NCI-H69 (cell line): ENCODE data around the gene IL1R2.
A peak's percentile ranks its signal among the peaks of the same experiment; 100 is the strongest.

Source experiments
- DNase-seq: peaks from one replicate; lab custom pipeline; 2025; lab: John Stamatoyannopoulos, UW

Gene IL1R2

DNA sequence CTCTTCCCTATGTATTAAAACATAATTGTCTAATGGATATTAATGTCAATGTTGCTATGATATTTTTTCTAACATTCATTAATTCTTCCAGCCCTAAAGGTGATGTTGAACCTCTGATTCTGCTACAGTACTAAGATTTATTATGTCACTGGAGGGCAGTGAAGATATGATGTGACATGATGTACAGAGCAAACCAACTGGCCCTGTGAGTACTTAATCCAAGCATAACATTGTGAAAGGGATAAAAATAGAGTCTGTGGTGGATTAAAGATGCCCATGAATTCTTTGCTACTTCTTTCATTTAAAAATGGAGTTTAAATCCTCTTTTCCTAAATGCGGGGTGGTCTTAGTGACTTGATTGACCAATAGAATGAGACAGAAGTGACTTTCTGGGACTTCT, 51.8 kb downstream of the IL1R2 start:
- no peak for DNase-seq

DNA sequence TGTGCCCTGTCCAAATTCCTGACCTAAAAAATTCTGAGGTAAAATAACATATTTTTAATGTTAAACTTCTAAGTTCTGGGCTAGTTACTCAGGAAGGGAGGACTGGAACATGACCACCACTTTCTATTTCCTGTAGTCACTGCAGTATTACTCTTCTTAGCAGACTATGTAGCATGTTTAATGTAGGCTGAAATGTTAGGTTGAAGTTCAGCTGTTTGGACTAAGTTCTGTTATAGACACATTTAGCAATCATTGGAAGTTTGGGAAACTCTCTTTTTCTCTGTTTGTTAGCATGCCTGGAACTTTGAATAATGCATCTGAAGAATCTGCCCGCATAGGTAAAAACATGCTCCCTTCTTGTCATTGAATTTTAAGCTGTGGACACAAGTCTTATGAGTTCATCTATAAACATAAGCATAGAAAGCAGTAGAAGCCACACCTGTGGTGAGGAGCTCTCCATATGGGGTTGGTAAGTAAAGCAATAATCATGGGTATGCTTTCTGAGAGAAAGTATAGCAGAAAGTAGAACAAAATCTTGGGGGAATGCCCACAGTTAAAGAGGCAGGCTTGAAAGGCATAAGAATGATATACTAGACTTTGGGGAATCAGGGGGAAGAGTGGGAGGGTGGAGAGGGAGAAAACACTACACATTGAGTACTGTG, 52.6 kb downstream of the IL1R2 start:
- DNase-seq: no peak

DNA sequence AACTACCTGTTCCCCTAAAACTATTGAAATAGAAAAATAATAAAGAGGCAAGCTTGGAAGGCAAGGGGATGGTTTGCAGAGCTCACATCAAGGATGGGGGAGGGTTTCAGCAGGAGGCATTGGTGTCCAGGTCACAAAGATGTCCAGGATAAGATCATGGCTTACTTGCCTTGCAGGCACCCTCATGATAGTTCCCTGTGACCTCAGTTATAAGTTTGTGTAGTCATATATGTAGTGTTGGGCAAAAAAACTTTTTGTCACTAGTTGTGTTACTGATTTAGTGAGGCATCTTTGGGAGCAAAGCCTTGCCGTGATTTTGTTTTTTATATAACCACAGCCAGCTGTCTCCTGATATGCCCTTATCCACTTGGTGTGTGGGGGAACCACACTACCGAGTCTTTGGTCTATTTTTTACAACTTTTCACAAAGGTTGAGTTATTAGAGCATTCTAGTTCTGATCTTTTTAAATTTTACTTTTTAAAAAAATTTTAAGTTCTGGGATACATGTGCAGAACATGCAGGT, 53.3 kb downstream of the IL1R2 start:
- DNase-seq: no peak

DNA sequence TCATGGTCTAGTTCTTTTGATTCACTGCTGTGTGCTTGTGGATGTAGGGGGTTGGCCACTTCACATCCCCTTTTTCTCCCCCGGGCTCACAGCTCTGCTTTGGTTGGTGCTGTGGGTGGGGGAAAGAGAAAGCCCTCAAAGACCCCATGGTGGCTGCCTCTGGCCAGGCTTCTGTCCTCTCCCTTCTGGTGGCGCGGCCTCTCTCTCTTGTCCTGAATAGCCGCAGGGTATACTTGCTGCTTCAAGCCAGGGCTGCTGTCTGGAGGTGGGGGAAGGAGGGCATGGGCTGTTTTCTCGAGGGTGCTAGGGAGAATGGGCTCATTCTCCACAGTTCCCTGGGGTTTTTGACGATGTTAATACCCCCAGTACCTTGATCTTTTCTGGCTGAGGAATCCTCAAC, 53.9 kb downstream of the IL1R2 start:
- DNase-seq: no peak

DNA sequence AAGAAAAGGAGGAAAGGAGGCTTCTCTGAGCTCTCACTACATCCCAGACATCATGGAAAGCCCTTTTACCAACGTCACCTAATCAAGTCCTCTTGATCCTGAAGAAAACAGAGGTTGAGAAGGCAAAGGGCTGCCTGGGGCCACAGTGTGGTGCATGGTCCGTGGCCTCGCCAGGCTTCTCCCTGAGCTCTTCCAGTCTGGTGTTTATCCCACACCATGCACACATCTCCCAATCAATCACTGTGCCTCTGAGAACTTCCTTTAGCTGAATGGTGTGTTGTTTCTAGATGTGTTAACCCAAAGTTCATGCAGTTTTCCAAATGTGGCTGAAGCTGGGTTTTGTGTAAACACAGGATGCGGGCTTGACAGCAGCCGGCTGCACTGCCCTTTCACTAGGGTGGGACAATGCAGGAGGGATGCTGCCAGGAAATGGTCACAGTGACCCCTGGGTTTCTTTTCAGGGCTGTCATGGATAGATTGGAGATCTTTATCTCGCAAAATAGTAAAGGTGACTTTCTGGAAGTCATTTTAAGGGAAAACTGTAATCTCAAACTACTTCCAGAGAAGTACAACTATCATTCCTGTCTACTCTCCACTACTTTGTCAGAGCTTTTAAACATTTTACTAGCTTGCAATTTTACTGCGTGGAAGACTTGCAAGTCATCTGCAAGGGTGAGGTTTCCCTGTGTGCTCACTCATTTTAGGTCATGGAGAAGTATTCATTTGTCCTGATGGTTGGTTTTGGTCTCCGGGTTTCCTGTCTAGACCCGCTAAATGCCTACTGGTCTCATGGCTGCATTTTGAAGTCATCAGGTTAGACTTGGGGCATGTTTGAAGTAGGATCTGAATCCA, 54.6 kb downstream of the IL1R2 start:
- no peak for DNase-seq

DNA sequence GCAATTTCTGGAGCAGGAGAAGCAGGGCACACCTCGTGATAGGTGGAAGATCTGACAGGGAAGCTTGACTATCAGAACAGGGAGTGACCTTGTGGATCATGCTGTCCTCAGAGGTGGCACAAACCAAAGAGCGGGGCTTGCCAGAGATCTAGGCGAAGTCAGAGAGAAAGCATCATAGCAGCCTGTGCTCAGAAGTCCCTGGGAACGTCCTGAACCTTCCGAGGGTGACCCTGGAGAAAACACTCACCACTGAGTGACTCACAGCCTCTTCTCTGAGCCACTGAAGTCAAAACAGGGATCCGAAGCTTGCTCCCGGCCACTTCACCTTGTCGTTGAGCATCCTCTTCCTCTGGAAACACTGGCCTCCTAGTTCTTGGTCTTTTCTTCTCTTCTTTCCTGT, 56.7 kb downstream of the IL1R2 start:
- DNase-seq: no peak

DNA sequence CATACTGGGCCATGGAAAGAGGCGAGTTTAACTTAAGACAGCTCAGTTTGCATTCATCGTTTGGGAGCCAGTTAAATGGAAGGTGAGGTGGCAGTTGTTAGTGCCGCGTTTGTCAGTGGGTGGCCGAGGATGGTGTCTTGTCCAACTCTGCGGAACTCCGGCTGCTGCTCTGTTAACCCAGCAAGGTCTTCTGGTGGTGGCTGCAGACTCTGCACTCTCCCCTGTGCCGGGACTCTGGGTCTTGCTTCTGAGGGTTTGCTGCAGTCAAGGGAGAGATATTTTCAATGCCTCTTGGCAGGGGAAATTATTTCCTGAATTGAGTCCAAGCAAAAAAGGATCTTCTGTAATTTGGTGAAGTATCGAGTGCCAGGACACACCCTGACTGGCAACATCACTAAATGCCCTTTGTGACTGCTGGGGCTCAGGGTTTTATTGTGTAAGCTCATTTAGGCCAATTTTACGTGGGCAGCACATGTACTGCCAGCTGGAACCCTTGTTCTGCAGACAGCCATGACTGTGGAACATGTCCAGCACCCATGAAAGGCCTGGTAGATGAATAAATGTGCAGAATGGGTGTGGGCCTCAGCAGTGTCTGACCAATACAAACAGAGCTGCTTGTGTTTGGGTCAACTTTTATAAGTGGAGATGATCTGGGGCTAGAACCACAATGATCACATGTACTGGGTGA, 58.1 kb downstream of the IL1R2 start:
- no peak for DNase-seq

DNA sequence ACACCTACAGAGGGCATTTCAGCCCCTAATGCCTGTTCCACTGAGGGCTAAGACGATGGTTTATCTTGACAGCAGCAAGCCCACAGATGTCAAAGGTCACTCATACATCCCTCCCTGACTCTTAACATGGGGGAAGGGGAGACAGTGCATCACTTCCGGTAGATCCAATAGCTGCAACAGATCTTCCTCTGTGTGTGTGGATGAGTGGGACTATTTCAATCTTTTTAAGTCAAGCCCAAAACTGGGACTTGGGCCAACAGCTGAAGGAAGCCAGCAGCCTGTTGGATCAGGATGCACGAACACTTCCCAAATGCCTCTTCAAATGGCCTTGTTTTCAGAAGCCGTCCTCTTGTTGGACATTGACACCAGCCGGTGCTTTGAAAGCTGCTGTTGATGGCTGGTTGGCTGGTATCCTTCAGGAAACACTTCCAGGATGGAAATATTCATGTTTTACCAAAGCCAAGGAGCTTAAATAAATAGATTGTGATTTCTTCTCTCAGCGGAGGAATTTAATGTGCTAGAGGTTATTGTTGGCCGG, 59.2 kb downstream of the IL1R2 start:
- DNase-seq: no peak

DNA sequence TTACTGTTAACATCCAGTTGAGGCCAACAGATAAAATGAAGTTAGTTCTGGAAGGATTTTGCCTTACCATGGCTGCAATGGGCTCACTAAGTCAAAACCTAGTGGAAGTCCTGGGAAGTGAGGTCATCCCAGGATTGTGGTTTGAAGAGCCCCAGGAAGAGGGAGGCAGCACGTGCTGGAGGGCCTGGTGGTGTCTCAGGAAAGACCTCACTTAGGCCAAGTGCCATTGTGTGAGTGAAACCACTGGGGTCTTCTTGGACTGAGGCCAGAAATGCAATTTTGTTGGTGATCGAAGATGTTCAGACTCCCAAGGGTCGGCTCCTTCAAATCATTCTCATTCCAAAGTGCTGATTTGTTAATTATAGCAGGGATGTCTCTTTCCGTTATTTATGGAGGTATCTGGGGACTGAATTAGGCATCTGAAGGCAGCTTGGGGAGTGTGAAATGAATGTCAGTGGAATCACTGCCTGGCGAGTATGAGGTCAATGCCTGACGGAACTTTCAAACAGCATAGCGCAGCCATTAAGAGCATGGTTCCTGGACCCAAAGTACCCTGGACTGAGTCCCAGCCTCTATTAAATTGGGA, 60.0 kb downstream of the IL1R2 start:
- no peak for DNase-seq

DNA sequence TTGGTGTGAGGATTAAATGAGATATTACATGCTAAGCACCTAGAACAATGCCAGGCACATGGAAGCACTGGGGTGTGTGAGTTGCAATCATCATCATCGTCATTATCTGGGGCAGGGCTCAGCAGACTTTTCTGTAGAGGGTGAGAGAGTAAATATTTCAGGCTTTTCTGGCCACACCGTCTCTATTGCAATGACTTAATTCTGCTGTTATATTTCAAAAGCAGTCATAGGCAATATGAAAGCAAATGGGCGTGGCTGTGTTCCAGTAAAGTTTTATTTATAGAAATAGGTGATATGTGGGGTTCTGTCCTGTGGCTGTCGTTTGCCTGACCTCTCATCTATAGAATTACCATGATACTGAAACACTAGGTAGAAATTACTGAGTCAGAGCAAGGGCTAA, 60.6 kb downstream of the IL1R2 start:
- no peak for DNase-seq

DNA sequence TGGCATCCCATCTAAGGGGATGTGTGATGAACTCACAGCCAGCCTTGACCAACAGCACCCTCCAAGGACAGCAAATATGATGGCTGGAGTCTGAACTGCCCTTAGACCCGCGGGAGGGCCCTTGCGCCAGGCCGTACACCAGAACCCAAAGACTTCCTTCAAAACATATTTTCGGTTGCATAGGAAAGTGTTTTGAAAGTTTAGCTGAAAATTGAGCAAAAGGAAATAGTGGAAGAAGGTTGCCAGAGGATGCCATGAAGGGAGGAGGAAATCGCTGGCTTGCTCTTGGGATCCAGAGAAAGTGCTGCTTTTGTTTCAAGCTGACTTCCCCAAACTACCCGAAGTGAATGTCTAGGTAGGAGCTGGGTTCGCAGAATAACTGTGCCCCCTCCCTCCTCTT, 61.3 kb downstream of the IL1R2 start:
- DNase-seq: no peak

DNA sequence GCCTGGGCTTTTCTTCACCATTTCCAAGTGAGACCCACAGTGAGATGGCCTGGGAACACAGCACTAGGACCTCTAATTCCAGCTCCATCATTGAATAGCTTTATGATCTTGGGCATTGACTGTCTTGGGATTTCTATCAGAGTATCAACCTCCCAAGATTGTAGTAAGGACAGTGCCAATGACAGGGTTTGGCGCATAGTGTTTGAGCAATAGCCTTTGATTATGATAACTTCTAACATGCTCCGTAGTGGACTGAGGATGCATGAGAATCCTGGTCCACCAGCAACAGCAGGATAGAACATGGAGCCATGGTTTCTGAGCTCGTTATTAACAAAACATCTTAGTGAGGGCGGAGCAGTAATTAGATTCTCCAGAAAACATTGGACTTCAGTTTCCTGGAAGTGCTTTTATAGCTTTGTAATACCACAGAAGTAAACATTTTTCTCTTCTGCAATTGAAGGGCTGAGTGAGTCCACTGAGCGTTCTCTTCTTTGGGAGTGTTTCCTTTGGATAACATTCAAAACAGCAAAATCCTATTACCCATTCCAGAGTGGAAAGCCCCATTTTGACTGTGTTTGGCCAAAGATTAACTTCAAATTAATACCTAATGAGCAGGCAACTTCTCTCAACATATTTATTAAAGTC, 63.7 kb downstream of the IL1R2 start:
- DNase-seq: no peak

DNA sequence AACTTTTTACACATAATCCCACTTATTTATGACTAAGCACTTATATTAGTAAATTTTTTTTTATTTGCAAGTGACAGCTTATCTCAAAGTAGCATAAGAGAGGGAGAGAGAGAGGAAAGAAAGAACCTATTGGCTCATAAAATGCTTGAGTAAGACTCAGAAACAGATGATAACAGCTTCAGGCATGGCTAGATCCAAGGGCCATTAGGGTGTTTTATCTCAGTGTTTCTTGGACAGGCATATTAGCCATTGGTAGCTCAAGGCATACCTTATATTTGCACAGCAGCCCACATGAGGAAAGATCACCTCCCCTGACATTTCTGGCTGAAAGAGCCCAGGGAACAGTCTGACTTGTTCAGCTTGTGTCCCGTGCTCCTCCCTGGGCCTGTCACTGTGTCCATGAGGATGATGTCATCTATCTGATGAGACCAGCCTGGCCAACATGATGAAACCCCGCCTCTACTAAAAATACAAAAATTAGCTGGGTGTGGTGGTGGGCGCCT, 64.4 kb downstream of the IL1R2 start:
- no peak for DNase-seq

DNA sequence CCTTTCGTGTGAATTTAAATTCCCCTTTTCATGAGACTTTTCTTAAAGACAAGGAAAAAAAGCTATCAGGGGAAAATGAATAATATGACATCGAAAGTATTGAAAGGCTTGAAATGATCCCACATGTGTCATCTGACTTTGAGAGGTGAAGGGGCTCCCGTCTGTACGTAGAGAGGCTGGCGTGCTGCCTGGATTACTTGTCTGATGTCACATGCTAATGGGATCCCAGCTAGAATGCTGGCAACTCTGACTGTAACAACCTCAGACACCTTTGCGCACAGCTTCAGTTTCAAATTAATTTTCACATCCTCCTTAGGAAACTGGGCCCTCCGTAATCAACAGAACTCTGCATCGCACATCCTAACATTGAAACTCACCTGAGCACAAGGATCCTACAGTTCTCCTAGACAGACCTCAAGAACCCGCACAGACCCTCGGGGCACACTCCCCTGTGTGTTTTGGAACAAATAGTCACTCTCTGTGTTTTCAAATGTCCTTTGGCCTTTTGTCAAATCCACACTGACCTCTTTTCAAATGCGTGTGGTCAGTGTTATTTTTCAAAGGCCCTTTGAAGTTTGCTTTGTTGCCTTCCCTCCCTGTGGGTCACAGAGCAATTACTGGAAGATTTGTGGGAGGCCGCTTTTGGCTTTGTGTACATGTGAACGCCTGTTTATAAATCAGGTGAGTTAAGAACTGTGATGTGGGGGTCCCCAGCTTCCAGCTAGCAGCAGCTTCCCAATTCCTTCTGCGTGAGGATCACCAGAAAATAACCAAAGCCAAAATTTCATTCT, 65.9 kb downstream of the IL1R2 start:
- no peak for DNase-seq

DNA sequence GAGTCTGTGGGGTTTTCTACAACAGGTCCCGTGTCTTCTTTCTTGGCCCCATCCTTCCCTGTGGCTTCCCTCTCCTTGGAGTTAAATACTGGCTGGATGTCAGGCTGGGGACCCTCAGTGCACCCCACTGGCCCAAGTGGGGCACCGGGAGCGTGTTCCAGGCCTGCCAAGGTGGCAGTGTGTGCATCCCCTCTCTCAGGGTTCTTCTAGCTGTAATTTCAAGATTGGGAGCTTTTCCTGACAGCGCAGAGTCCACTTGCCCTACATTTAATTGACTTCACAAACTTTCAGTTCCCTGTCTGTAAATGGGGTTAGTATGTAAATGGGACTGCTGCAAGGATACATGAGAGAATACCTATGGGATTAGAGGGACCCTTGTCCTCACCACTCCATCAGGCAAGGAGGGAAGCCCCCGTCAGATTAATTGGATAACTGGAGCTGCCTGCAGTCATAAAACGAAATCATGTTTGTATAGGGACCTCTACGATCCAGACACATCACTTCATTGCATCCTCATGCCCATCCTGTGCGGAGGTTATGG, 66.6 kb downstream of the IL1R2 start:
- no peak for DNase-seq

DNA sequence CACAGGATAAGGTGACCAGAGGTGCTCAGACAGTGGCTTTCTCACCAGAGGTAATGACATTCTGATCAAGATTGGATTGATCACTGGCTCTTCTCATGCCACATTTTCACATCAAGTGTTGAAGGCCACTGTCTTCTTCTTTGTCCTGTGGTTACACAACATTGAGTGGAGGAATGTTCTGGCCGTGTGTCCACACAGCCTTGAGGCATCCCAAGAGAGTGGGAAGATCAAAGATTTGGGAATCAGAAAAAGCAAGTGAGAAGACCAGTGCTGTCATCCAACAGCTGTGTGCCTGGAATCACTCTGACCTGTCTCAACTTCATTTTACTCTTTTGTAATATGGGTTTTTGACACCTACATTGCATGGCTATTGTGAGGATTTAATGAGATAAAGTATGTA, 67.4 kb downstream of the IL1R2 start:
- no peak for DNase-seq

DNA sequence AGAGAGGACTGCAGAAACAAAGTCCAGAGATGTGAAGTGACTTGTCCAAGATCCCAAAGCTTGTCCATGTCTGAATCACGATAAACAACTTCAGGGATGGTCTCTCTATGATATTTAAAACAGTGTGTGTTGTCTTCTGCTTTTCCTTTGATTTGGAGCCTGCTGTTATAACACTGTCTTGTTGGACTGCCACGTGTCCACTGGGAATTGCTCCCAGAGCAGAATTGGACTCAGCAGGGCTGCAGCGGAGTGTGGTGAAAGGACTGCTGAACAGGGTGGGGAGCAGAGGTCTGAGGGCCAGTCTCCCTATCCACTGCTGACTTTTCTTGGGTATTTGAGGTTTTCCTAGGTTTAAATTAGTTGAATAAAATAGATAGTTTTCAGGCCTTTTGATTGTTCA, 68.3 kb downstream of the IL1R2 start:
- DNase-seq: no peak

DNA sequence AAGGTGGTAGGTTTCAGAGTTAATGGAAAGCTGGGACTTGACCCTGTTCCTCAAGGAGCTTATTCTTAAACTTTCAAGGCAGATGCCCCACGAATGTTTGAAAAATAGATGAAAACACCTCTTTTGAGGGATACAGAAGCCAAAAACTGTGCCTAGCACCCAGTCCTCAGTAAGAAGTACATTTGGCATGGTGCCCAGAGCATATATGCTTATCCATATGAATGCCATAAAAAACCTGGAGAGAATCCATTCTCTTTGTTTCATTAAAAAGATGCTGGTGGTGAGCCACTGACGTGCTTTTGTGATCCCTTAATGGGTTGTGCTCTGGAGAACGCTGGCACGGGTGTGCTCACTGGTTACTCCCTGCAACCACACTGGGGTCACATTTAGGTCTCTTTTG, 69.0 kb downstream of the IL1R2 start:
- peak; percentile 1 for DNase-seq

DNA sequence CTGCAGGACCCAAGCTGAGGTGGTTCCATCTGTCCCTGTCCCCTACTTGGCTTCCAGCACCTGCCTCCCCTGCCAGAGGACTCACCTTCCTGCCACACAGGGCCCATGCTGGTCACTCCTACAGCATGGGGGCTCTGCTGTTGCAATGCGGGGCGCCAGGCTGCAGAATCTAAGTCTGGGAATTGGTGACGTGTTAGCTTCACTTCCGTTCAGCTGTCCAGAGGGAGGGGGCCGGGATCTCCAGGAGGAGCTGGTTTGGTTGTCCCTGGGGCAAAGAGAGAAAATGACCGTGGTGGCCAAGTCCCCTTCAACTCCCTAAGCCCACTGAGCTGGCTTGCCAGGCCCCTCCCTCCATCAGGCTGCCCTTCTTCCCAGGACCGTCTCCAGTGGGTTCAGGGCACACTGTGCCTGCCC, 69.5 kb downstream of the IL1R2 start:
- no peak for DNase-seq
